Mesodermal cell (in vitro differentiated cells): Measurements from ENCODE around the gene FAM53A.

ENCODE experiments used
- H3K27ac ChIP-seq: 2 replicates; pipeline ENCODE4 v1.7.0; 2013; ENCODE audit warnings: mild to moderate bottlenecking, low read depth, low read length, moderate library complexity; ENCODE audit not compliant: severe bottlenecking
- H3K36me3 ChIP-seq: 2 replicates; pipeline ENCODE4 v1.7.1; 2013; ENCODE audit warnings: mild to moderate bottlenecking, low read length, moderate library complexity; ENCODE audit not compliant: control insufficient read depth, insufficient read depth
- H3K4me1 ChIP-seq: one replicate; pipeline ENCODE4 v1.7.1; 2013; ENCODE audit warnings: mild to moderate bottlenecking, low read length; ENCODE audit not compliant: insufficient read depth, control insufficient read depth, poor library complexity, severe bottlenecking
- H3K4me3 ChIP-seq: 2 replicates; pipeline ENCODE4 v1.7.0; 2013; ENCODE audit warnings: low read length, control low read depth, mild to moderate bottlenecking; ENCODE audit not compliant: insufficient read depth, poor library complexity, severe bottlenecking; ENCODE audit errors: extremely low read depth
- H3K9me3 ChIP-seq: 2 replicates; pipeline ENCODE4 v1.7.1; 2013; ENCODE audit warnings: mild to moderate bottlenecking, low read length, moderate library complexity; ENCODE audit not compliant: control insufficient read depth
- whole genome bisulfite sequencing, 2 experiments: methylation state at CpG; one replicate each; pipeline ENCODE4 v1.1.5; 2013; ENCODE audit warnings: missing lambda C conversion rate in 2 of 2; ENCODE audit not compliant: insufficient coverage in 2 of 2; 5-methylcytosine and 5-hydroxymethylcytosine counted together

Gene FAM53A

GRCh38 chr4:1600811-1601532 lies 83.1 kb downstream of the FAM53A start:
- 89 to 90% methylated on average over 14 of the region's 27 CpGs for WGBS, 2 experiments
- no peak overlapping the region for H3K4me3 ChIP-seq
- H3K4me1 ChIP-seq = peaks cover 6% of the 10 kb centered on the region
- H3K27ac ChIP-seq = no peak overlapping the region
- no peaks in the 10 kb centered on the region for H3K9me3 ChIP-seq
- no peaks in the 10 kb centered on the region for H3K36me3 ChIP-seq

- Histone ChIP-seq H3K9me3 (no peaks in the 10 kb centered on the region), H3K4me3 (no peak overlapping the region), H3K27ac (no peak overlapping the region), H3K4me1 (peaks cover 6% of the 10 kb centered on the region), H3K36me3 (no peaks in the 10 kb centered on the region)
- WGBS, 2 experiments = 85 to 87% methylated on average over 12 to 15 of the region's 15 CpGs
These were observed 83.8 kb downstream of the FAM53A start for GRCh38 chr4:1600211-1600780.

GRCh38 chr4:1599491-1600210 lies 84.5 kb downstream of the FAM53A start:
- Histone ChIP-seq H3K36me3 (no peaks in the 10 kb centered on the region), H3K27ac (no peak overlapping the region), H3K9me3 (no peaks in the 10 kb centered on the region), H3K4me1 (peaks cover 6% of the 10 kb centered on the region), H3K4me3 (no peak overlapping the region)
- 78 to 86% methylated on average over 9 to 12 of the region's 21 CpGs for WGBS, 2 experiments

- Histone ChIP-seq H3K9me3 (no peaks in the 10 kb centered on the region), H3K27ac (no peak overlapping the region), H3K36me3 (no peaks in the 10 kb centered on the region), H3K4me3 (no peak overlapping the region), H3K4me1 (peaks cover 4% of the 10 kb centered on the region)
- 90 to 92% methylated on average over 18 to 30 of the region's 30 CpGs for WGBS, 2 experiments
These were observed 85.1 kb downstream of the FAM53A start for GRCh38 chr4:1599026-1599481.

- Histone ChIP-seq H3K4me1 (no peaks in the 10 kb centered on the region), H3K27ac (no peak overlapping the region), H3K4me3 (no peak overlapping the region), H3K9me3 (no peaks in the 10 kb centered on the region), H3K36me3 (no peaks in the 10 kb centered on the region)
- WGBS, 2 experiments = 94% methylated on average over 33 to 37 of the region's 42 CpGs
These were observed 85.7 kb downstream of the FAM53A start for GRCh38 chr4:1598206-1599025.

GRCh38 chr4:1597021-1597931 lies 86.8 kb downstream of the FAM53A start:
- Histone ChIP-seq H3K4me1 (no peaks in the 10 kb centered on the region), H3K27ac (no peak overlapping the region), H3K36me3 (no peaks in the 10 kb centered on the region), H3K9me3 (no peaks in the 10 kb centered on the region), H3K4me3 (no peak overlapping the region)
- WGBS, 2 experiments = 90 to 93% methylated on average over 17 of the region's 26 CpGs

- Histone ChIP-seq H3K9me3 (no peaks in the 10 kb centered on the region), H3K4me1 (no peaks in the 10 kb centered on the region), H3K27ac (no peak overlapping the region), H3K36me3 (no peaks in the 10 kb centered on the region), H3K4me3 (no peak overlapping the region)
- WGBS, 2 experiments = 81 to 94% methylated on average over 8 to 9 of the region's 16 CpGs
These were observed 87.7 kb downstream of the FAM53A start for GRCh38 chr4:1596393-1596792.

GRCh38 chr4:1595789-1596325 lies 88.3 kb downstream of the FAM53A start:
- Histone ChIP-seq H3K4me3 (no peak overlapping the region), H3K36me3 (no peaks in the 10 kb centered on the region), H3K4me1 (no peaks in the 10 kb centered on the region), H3K9me3 (no peaks in the 10 kb centered on the region), H3K27ac (no peak overlapping the region)
- WGBS, 2 experiments = 96 to 98% methylated on average over 5 to 9 of the region's 10 CpGs

GRCh38 chr4:1594871-1595788 lies 89.0 kb downstream of the FAM53A start:
- Histone ChIP-seq H3K4me3 (no peak overlapping the region), H3K36me3 (no peaks in the 10 kb centered on the region), H3K27ac (no peak overlapping the region)

More at GRCh38 chr4:1594871-1595788, 89.0 kb downstream of the FAM53A start:
- Histone ChIP-seq H3K4me1 (no peaks in the 10 kb centered on the region), H3K9me3 (peaks cover 4% of the 10 kb centered on the region)
- 90 to 91% methylated on average over 18 to 20 of the region's 24 CpGs for WGBS, 2 experiments
